Progenitor cell of endocrine pancreas (in vitro differentiated cells): ENCODE results near the gene HOXD9. TPM values are rescaled to one million over a fixed set of nuclear protein-coding genes. Genes with fewer than 3 reads are reported as not detected.

ENCODE experiments used
- DNase-seq: peaks from one replicate; pipeline ENCODE4 v3.0.0; 2021; ENCODE audit warnings: low spot score; ENCODE audit not compliant: unreplicated experiment
- H3K27ac Mint-ChIP-seq: 2 replicates; pipeline ENCODE4 v1.8.0; 2021; ENCODE audit warnings: mild to moderate bottlenecking, moderate library complexity, mixed read lengths
- H3K27me3 Mint-ChIP-seq: 2 replicates; pipeline ENCODE4 v1.8.0; 2021; ENCODE audit warnings: mixed read lengths
- H3K36me3 Mint-ChIP-seq: 2 replicates; pipeline ENCODE4 v1.8.0; 2022; ENCODE audit warnings: mixed read lengths; ENCODE audit not compliant: insufficient read depth
- H3K4me1 Mint-ChIP-seq: 2 replicates; pipeline ENCODE4 v1.8.0; 2021; ENCODE audit warnings: low read depth, mixed read lengths
- H3K4me3 Mint-ChIP-seq: 2 replicates; pipeline ENCODE4 v1.8.0; 2021; ENCODE audit warnings: low read depth, mild to moderate bottlenecking, moderate library complexity, mixed read lengths
- H3K9me3 Mint-ChIP-seq: 2 replicates; pipeline ENCODE4 v1.8.0; 2021; ENCODE audit warnings: low read depth, mixed read lengths
- CTCF ChIP-seq: fragments of 200-600 bp; sonication (generic); IDR thresholded peaks from one replicate; pipeline ENCODE4 v1.5.0; 2021; ENCODE audit warnings: antibody characterized with exemption, mild to moderate bottlenecking; ENCODE audit not compliant: unreplicated experiment
- total RNA-seq: library from RNA; stranded (reverse); gene quantifications from 2 replicates; pipeline ENCODE4 v1.2.1, GENCODE V29; 2021

The HOXD9 gene
- total RNA-seq, 1 donor from 2014 or later: not detected

GRCh38 chr2:176107731-176108181 is 14.8 kb upstream of the HOXD9 start:
- peaks cover 3% of the 10 kb centered on the region for H3K4me1 Mint-ChIP-seq
- H3K27ac Mint-ChIP-seq: no peak overlapping the region
- H3K27me3 Mint-ChIP-seq: peaks cover 90% of the 10 kb centered on the region
- no peak for TF ChIP-seq CTCF
- no peaks in the 10 kb centered on the region for H3K36me3 Mint-ChIP-seq
- no peak overlapping the region for H3K4me3 Mint-ChIP-seq
- no peak for DNase-seq
- no peaks in the 10 kb centered on the region for H3K9me3 Mint-ChIP-seq

GRCh38 chr2:176109192-176109901 is 13.2 kb upstream of the HOXD9 start:
- Mint-ChIP-seq H3K36me3 (no peaks in the 10 kb centered on the region), H3K27ac (peak overlapping the region; percentile 41), H3K4me1 (peaks cover 3% of the 10 kb centered on the region), H3K4me3 (no peak overlapping the region), H3K9me3 (no peaks in the 10 kb centered on the region), H3K27me3 (peaks cover 90% of the 10 kb centered on the region)
- no peak for TF ChIP-seq CTCF
- no peak for DNase-seq

- Mint-ChIP-seq H3K36me3 (no peaks in the 10 kb centered on the region), H3K27me3 (peaks cover 90% of the 10 kb centered on the region), H3K4me3 (no peak overlapping the region), H3K4me1 (peaks cover 3% of the 10 kb centered on the region), H3K27ac (no peak overlapping the region), H3K9me3 (no peaks in the 10 kb centered on the region)
- TF ChIP-seq CTCF: no peak
- DNase-seq: no peak
Observed at GRCh38 chr2:176109946-176110345, 12.6 kb upstream of the HOXD9 start.

GRCh38 chr2:176110415-176111308 is 11.9 kb upstream of the HOXD9 start:
- no peak for DNase-seq
- no peaks in the 10 kb centered on the region for H3K36me3 Mint-ChIP-seq
- H3K9me3 Mint-ChIP-seq: no peaks in the 10 kb centered on the region
- no peak overlapping the region for H3K4me3 Mint-ChIP-seq
- no peak overlapping the region for H3K27ac Mint-ChIP-seq
- peaks cover 89% of the 10 kb centered on the region for H3K27me3 Mint-ChIP-seq
- no peak for TF ChIP-seq CTCF
- peaks cover 3% of the 10 kb centered on the region for H3K4me1 Mint-ChIP-seq

GRCh38 chr2:176111309-176111663 is 11.2 kb upstream of the HOXD9 start:
- no peak for DNase-seq
- H3K4me1 Mint-ChIP-seq: peaks cover 3% of the 10 kb centered on the region
- no peak overlapping the region for H3K4me3 Mint-ChIP-seq
- H3K27me3 Mint-ChIP-seq: peaks cover 89% of the 10 kb centered on the region
- H3K36me3 Mint-ChIP-seq: no peaks in the 10 kb centered on the region
- no peaks in the 10 kb centered on the region for H3K9me3 Mint-ChIP-seq
- H3K27ac Mint-ChIP-seq: no peak overlapping the region
- peak; percentile 76 for TF ChIP-seq CTCF
